Gastrocnemius medialis (tissue), 4 donors: ENCODE measurements around the gene ARRDC1.

Experiments
- POLR2A ChIP-seq, 2 donors: fragments of 450-650 bp; IDR thresholded peaks; one replicate each; pipeline ENCODE4 v1.6.1; 2017; ENCODE audit warnings: antibody characterized with exemption in 2 of 2, mild to moderate bottlenecking in 2 of 2, moderate library complexity in 2 of 2
- TF ChIP-seq, protein P1 (sequence below), 5 experiments: fragments of 450-650 bp in 3 of 5; fragments of 200-600 bp in 2 of 5; sonication (generic) in 2 of 5; IDR thresholded peaks in 4 of 5; conservative IDR thresholded peaks in 1 of 5; 1 replicate in 4 of 5; 2 replicates in 1 of 5; pipeline ENCODE4 v1.5.1; 2016 to 2019; ENCODE audit warnings: antibody characterized with exemption in 5 of 5, mild to moderate bottlenecking in 3 of 5, moderate library complexity in 3 of 5

DNA sequence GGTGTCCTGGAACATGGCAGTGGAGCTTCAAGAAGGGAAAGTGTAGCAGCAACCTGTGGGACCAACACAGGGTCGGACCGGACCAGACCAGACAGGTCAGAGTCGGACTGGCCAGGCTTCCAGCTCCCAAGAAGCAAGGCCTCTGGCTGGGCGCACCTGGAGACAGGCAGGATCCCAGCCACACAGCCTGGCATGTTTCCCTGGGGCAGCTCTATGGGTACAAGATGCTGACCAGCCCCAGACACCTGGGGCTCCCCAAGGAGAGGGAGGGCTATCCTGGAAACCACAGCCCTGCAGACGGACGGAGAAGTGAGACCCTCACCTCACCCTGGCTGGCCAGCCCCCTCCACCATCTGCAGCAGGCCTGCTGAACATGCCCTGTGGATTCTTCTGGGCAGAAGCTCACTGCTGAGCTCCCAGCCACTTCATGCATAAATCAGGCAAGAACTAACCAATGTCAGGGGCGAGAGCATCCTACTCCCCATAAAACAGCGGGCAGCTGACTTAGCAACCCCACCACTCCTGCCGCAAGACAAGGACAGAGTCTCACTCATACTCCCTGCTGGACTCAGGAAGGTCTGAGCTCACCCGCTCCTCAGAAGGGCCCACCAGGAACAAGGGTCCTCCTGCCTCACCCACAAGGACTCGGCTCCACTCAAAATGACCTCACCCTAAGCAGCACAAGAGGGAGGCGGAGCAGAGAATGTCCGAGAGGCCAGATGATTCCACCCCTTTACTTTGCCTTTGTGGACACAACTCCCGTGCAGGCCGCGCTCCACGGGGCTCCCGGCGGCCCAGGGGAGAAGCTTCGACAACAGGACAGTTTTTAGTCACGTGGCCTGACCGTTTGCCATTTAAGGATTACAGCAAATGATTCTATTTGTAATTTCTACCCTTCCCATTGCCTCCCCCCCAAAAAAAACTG lies 23.9 kb upstream of the ARRDC1 start:
- TF ChIP-seq, protein P1, sequence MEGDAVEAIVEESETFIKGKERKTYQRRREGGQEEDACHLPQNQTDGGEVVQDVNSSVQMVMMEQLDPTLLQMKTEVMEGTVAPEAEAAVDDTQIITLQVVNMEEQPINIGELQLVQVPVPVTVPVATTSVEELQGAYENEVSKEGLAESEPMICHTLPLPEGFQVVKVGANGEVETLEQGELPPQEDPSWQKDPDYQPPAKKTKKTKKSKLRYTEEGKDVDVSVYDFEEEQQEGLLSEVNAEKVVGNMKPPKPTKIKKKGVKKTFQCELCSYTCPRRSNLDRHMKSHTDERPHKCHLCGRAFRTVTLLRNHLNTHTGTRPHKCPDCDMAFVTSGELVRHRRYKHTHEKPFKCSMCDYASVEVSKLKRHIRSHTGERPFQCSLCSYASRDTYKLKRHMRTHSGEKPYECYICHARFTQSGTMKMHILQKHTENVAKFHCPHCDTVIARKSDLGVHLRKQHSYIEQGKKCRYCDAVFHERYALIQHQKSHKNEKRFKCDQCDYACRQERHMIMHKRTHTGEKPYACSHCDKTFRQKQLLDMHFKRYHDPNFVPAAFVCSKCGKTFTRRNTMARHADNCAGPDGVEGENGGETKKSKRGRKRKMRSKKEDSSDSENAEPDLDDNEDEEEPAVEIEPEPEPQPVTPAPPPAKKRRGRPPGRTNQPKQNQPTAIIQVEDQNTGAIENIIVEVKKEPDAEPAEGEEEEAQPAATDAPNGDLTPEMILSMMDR (IDR thresholded peaks at IDR 0.05 in 4 of 5, conservative IDR thresholded peaks at IDR 0.05 in 1 of 5): no peak
- no peak for TF ChIP-seq POLR2A (IDR thresholded peaks at IDR 0.05)
